Neural progenitor cell (in vitro differentiated cells): Measurements from ENCODE around the gene CD300LF. TPM values are rescaled to one million over a fixed set of nuclear protein-coding genes. Genes with fewer than 3 reads are reported as not detected.

Experiments
- DNase-seq: peaks from one replicate; pipeline ENCODE4 v3.0.0-alpha.2; 2016; ENCODE audit warnings: low spot score
- H2AFZ ChIP-seq: fragments of 200-600 bp; sonication (generic); replicated peaks from 2 replicates; pipeline ENCODE4 v1.6.1; 2016; ENCODE audit warnings: antibody characterized with exemption
- H3F3A ChIP-seq: fragments of 200-600 bp; sonication (generic); 2 replicates; pipeline ENCODE4 v1.6.1; 2016; ENCODE audit warnings: antibody characterized with exemption, low read depth
- H3K27ac ChIP-seq: fragments of 200-600 bp; sonication (generic); 2 replicates; pipeline ENCODE4 v1.5.1; 2016; ENCODE audit warnings: mild to moderate bottlenecking
- H3K27me3 ChIP-seq: fragments of 200-600 bp; sonication (generic); 2 replicates; pipeline ENCODE4 v1.6.1; 2016; ENCODE audit warnings: mild to moderate bottlenecking, moderate library complexity
- H3K36me3 ChIP-seq: fragments of 200-600 bp; sonication (generic); 2 replicates; pipeline ENCODE4 v1.5.1; 2016
- H3K4me1 ChIP-seq: fragments of 200-600 bp; sonication (generic); 2 replicates; pipeline ENCODE4 v1.6.1; 2016; ENCODE audit warnings: mixed run types
- H3K4me2 ChIP-seq: fragments of 200-600 bp; sonication (generic); 2 replicates; pipeline ENCODE4 v1.6.1; 2016
- H3K4me3 ChIP-seq: fragments of 200-600 bp; sonication (generic); 2 replicates; pipeline ENCODE4 v1.5.1; 2016
- H3K79me2 ChIP-seq: fragments of 200-600 bp; sonication (generic); 2 replicates; pipeline ENCODE4 v1.6.1; 2016; ENCODE audit warnings: low read depth
- H3K9ac ChIP-seq: fragments of 200-600 bp; sonication (generic); 2 replicates; pipeline ENCODE4 v1.6.1; 2016
- H3K9me3 ChIP-seq: fragments of 200-600 bp; sonication (generic); 2 replicates; pipeline ENCODE4 v1.5.1; 2016; ENCODE audit warnings: low read depth
- H4K20me1 ChIP-seq: fragments of 200-600 bp; sonication (generic); 2 replicates; pipeline ENCODE4 v1.6.1; 2016; ENCODE audit warnings: low read depth
- H3K27ac Mint-ChIP-seq: 3 replicates; pipeline ENCODE4 v1.8.0; 2021; ENCODE audit warnings: mixed read lengths
- H3K27me3 Mint-ChIP-seq: 2 replicates; pipeline ENCODE4 v1.8.0; 2022; ENCODE audit warnings: low read depth, mild to moderate bottlenecking, inconsistent platforms, moderate library complexity, mixed read lengths; ENCODE audit not compliant: insufficient read depth
- H3K36me3 Mint-ChIP-seq: 3 replicates; pipeline ENCODE4 v1.8.0; 2021; ENCODE audit warnings: mixed read lengths
- H3K4me1 Mint-ChIP-seq: 3 replicates; pipeline ENCODE4 v1.8.0; 2021; ENCODE audit warnings: mixed read lengths
- H3K4me3 Mint-ChIP-seq: 3 replicates; pipeline ENCODE4 v1.8.0; 2021; ENCODE audit warnings: mild to moderate bottlenecking, moderate library complexity, mixed read lengths
- H3K9me3 Mint-ChIP-seq: 3 replicates; pipeline ENCODE4 v1.8.0; 2020; ENCODE audit warnings: mixed read lengths
- CTCF ChIP-seq: fragments of 200-600 bp; sonication (generic); IDR thresholded peaks from 2 replicates; pipeline ENCODE4 v1.5.1; 2017; ENCODE audit warnings: antibody characterized with exemption, mild to moderate bottlenecking
- EZH2 ChIP-seq: fragments of 200-600 bp; sonication (generic); IDR thresholded peaks from 2 replicates; pipeline ENCODE4 v1.6.1; 2017; ENCODE audit warnings: antibody characterized with exemption, mild to moderate bottlenecking, moderate library complexity
- EZH2phosphoT487 ChIP-seq: fragments of 200-600 bp; sonication (generic); IDR thresholded peaks from 2 replicates; pipeline ENCODE4 v1.6.1; 2017; ENCODE audit warnings: antibody characterized with exemption
- total RNA-seq: library from RNA; depleted of rRNA; stranded (reverse); fragments of >200 nt; gene quantifications from 2 replicates; pipeline ENCODE4 v1.2.3, GENCODE V29; 2015; ENCODE audit warnings: low replicate concordance

The CD300LF gene
- total RNA-seq, 1 donor from 2014 or later: not detected

- Histone ChIP-seq H3F3A (peaks cover 41% of the 10 kb centered on the region), H3K79me2 (peaks cover 94% of the 10 kb centered on the region), H3K4me2 (peak overlapping the region; percentile 72), H2AFZ (no peak overlapping the region), H3K9me3 (no peaks in the 10 kb centered on the region), H3K9ac (peak overlapping the region; percentile 15), H3K4me3 (peak overlapping the region; percentile 16), H4K20me1 (peaks cover 51% of the 10 kb centered on the region), H3K27me3 (no peaks in the 10 kb centered on the region), H3K4me1 (peaks cover 79% of the 10 kb centered on the region), H3K27ac (peak overlapping the region; percentile 89), H3K36me3 (no peaks in the 10 kb centered on the region)
- TF ChIP-seq CTCF: no peak
- no peak for TF ChIP-seq EZH2
- no peak for TF ChIP-seq EZH2phosphoT487
- DNase-seq: peak; percentile 65
- Mint-ChIP-seq H3K4me3 (peak overlapping the region; percentile 38), H3K27ac (peak overlapping the region; percentile 92), H3K4me1 (peaks cover 59% of the 10 kb centered on the region), H3K27me3 (peaks cover 2% of the 10 kb centered on the region), H3K36me3 (no peaks in the 10 kb centered on the region), H3K9me3 (no peaks in the 10 kb centered on the region)
Measured at GRCh38 chr17:74760404-74761105, 47.8 kb upstream of the CD300LF start.

GRCh38 chr17:74759941-74760340 lies 47.2 kb upstream of the CD300LF start:
- Histone ChIP-seq H3K27ac (peak overlapping the region; percentile 89), H3K4me2 (peak overlapping the region; percentile 72)

GRCh38 chr17:74759243-74759801 lies 46.6 kb upstream of the CD300LF start:
- H3K27ac ChIP-seq: peak overlapping the region; percentile 89
- no peaks in the 10 kb centered on the region for H3K9me3 Mint-ChIP-seq
- H2AFZ ChIP-seq: no peak overlapping the region
- TF ChIP-seq EZH2: no peak
- H3K36me3 ChIP-seq: no peaks in the 10 kb centered on the region
- H3K36me3 Mint-ChIP-seq: no peaks in the 10 kb centered on the region
- H3K4me1 ChIP-seq: peaks cover 71% of the 10 kb centered on the region
- H3K4me3 ChIP-seq: no peak overlapping the region
- H3K27ac Mint-ChIP-seq: peak overlapping the region; percentile 76
- no peaks in the 10 kb centered on the region for H3K27me3 ChIP-seq
- H3K4me3 Mint-ChIP-seq: no peak overlapping the region
- peaks cover 50% of the 10 kb centered on the region for H3K4me1 Mint-ChIP-seq
- no peak for DNase-seq
- no peak overlapping the region for H3K9ac ChIP-seq
- H3K9me3 ChIP-seq: no peaks in the 10 kb centered on the region
- peaks cover 40% of the 10 kb centered on the region for H3F3A ChIP-seq
- H3K4me2 ChIP-seq: peak overlapping the region; percentile 72
- H4K20me1 ChIP-seq: peaks cover 58% of the 10 kb centered on the region
- H3K27me3 Mint-ChIP-seq: peaks cover 2% of the 10 kb centered on the region
- peaks cover 96% of the 10 kb centered on the region for H3K79me2 ChIP-seq

More at GRCh38 chr17:74759941-74760340, 47.2 kb upstream of the CD300LF start:
- H3K9me3 ChIP-seq: no peaks in the 10 kb centered on the region
- TF ChIP-seq EZH2 (no peak), CTCF (no peak), EZH2phosphoT487 (no peak)
- no peaks in the 10 kb centered on the region for H3K36me3 ChIP-seq
- peak; percentile 69 for DNase-seq
- H3K4me3 ChIP-seq: peak overlapping the region; percentile 16
- Mint-ChIP-seq H3K4me3 (no peak overlapping the region), H3K36me3 (no peaks in the 10 kb centered on the region), H3K9me3 (no peaks in the 10 kb centered on the region), H3K27ac (peak overlapping the region; percentile 76), H3K4me1 (peaks cover 56% of the 10 kb centered on the region), H3K27me3 (peaks cover 2% of the 10 kb centered on the region)
- H3F3A ChIP-seq: peaks cover 41% of the 10 kb centered on the region
- no peaks in the 10 kb centered on the region for H3K27me3 ChIP-seq
- H3K9ac ChIP-seq: no peak overlapping the region
- no peak overlapping the region for H2AFZ ChIP-seq
- H3K79me2 ChIP-seq: peaks cover 96% of the 10 kb centered on the region
- H4K20me1 ChIP-seq: peaks cover 53% of the 10 kb centered on the region
- peaks cover 78% of the 10 kb centered on the region for H3K4me1 ChIP-seq

- H3K27ac Mint-ChIP-seq: peak overlapping the region; percentile 25
- no peak overlapping the region for H3K4me2 ChIP-seq
- peak overlapping the region; percentile 89 for H3K27ac ChIP-seq
Measured at GRCh38 chr17:74758848-74759168, 46.1 kb upstream of the CD300LF start.

More at GRCh38 chr17:74758848-74759168, 46.1 kb upstream of the CD300LF start:
- no peak for DNase-seq
- Histone ChIP-seq H3K36me3 (no peaks in the 10 kb centered on the region), H4K20me1 (peaks cover 58% of the 10 kb centered on the region), H3K79me2 (peaks cover 96% of the 10 kb centered on the region), H3K27me3 (no peaks in the 10 kb centered on the region), H3K4me3 (no peak overlapping the region), H2AFZ (no peak overlapping the region), H3F3A (peaks cover 35% of the 10 kb centered on the region), H3K9me3 (no peaks in the 10 kb centered on the region), H3K4me1 (peaks cover 66% of the 10 kb centered on the region), H3K9ac (no peak overlapping the region)
- Mint-ChIP-seq H3K9me3 (no peaks in the 10 kb centered on the region), H3K4me1 (peaks cover 46% of the 10 kb centered on the region), H3K4me3 (no peak overlapping the region), H3K27me3 (peaks cover 2% of the 10 kb centered on the region), H3K36me3 (no peaks in the 10 kb centered on the region)
- no peak for TF ChIP-seq EZH2phosphoT487
- TF ChIP-seq EZH2: no peak
- TF ChIP-seq CTCF: no peak
